Activated CD4-positive, CD25-positive, alpha-beta regulatory T cell treated with anti-CD3 and anti-CD28 coated beads, Interleukin-2, amount 50 U/mL, for 16 hours (primary cell): ENCODE data around the gene SUPT7L.
A peak's percentile ranks its signal among the peaks of the same experiment; 100 is the strongest.
"Not testable (repeated sequence)": the region's sequence is repeated elsewhere in the genome, so short reads cannot be mapped to it uniquely, and the experiment has no call there.

Experiments
- DNase-seq: peaks from one replicate; pipeline ENCODE4 v3.0.0-alpha.2; 2020; ENCODE audit warnings: low read depth, low spot score

The SUPT7L gene

DNA sequence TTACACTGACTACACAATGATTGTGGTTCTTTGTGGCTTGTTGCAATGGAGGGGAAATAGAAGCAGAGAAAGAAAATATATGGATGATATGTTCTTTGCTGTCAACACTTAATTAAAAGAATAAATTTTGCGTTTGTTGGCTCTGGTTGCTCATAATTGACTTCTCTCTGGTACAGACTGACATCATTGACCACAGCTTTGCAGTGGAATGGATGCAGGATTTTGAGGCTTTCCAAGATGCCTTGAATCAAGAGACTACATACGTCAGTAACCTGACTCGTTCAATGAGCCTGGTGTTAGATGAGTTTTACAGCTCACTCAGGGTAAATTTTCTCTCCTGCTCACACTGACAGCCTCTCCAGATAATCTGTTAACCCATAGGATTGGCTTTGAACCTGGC is 24.7 kb downstream of the SUPT7L start:
- no peak for DNase-seq

DNA sequence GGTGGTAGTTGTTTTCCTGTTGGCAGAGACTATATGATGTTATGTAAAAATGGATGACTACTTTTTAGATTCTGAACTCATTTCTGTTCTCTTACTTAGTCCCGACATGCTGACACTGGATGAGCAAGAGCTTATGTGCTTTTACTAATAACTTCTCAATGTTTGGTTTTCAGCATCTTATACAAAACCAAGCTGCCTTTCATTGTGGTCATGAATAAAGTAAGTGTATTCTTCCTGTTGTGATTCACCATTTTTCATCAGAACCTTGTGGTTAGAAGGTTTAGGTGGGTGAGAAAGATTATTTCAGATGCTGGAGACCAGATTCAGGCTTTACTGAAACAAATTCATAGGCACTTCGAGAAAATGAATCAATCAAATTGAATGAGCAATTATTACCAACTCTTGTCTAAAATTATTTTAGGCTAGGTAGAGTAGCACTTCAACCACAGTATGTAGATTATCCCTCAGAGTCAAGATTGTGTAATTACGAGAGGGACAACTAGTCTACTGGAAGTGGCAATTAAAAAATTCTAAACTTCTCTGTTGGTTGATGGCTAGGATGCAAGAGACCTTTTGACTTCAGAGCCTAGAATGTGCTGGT is 25.3 kb downstream of the SUPT7L start:
- DNase-seq = no peak

DNA sequence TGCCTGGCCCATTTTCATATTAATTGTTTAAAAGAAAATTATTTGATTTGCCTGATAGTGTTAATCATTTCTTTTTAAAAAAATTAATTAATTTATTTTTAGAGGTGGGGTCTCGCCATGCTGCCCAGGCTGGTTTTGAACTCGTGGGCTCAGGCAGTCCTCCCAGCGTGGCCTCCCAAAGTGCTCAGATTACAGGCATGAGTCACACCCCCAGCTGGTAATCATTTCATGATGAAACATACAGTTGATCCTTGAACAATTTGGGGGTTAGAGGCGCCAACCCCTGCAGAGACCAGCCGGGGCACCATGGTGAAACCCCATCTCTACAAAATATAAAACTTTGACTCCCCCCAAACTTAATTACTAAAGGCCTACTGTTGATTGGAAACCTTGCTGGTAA is 26.6 kb downstream of the SUPT7L start:
- no peak for DNase-seq

DNA sequence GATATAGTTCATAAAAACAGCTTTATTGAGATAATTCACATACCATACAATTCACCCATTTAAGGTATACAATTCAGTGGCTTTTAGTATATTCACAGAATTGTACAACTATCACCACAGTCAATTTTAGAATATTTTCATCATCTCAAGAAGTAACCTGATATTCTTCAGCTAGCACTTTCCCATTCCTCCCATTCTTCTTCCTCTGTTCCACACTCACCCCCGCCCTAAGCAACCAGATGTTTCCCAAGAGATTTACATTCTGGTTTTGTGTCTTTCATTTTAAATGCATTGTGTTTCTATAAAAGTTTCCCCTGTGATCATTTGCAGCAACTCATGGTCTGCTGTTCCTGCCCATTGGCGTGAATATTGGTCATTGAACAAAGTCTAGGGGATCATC is 29.1 kb downstream of the SUPT7L start:
- no peak for DNase-seq

DNA sequence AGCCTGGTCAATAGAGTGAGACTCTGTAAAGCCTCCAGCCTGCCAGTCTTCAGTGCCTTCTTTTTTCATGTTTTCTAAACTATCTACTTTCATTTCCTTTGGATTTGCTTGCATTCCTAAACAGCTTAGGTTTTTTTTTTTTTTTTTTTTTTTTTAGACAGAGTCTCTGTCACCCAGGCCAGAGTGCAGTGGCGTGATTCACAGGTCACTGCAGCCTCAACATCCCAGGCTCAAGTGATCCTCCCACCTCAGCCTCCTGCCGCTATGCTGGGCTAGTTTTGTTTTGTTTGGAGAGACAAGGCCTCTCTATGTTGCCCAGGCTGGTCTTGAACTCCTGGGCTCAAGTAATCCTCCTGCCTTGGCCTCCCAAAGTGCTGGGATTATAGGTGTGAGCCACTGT is 33.2 kb downstream of the SUPT7L start:
- DNase-seq = not testable (repeated sequence)

DNA sequence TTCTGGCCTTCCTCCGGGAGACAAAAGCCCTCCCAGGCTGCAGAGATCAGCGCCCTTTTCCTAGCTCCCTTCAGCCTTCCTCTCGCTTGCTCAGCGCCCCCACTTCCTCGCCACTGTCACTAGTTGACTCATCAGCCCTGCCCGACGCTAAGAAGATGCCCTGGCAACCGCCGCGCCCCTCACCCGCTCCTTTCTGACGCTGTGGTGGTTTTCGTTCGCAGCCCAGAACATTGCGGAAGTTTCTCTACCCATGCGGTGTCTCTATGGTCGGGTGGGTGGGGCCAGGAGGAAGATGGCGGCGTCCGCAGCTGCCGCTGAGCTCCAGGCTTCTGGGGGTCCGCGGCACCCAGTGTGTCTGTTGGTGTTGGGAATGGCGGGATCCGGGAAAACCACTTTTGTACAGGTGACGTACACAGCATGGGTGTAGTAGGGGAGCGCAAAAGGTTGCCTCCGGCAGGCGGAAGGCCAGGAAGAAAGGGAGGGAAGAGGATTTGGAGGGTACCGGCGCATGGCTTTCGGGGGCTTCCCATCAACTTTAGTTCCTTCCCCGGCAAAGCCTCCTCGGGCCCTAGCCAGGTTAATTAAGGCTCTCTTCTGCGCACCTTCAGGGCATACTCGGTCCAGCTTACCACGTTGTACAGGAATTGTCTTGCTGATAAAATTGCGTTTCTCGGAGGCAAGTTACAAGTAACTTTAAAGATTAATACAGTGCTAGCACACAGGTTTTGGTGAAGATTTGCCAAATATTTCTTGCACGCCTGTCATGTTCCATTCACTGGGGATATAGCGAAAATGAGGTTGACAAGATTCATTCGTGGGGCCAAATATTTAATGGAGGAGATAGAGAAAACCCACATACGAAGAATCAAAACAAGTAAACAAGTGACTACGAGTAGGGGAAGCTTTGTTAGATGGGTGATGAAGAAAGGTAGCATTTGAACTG is 34.4 kb downstream of the SUPT7L start, which contains the start of the genes CCDC121 and GPN1:
TSS of gene CCDC121 (minus strand) at position 246 of the 943 bp plus-strand sequence. CDS start 1,213 bp downstream, outside the sequence.
TSS of gene GPN1 (plus strand) at position 284 of the 943 bp plus-strand sequence. CDS start at position 293, 9 bp downstream.
- DNase-seq = peak; percentile 92

DNA sequence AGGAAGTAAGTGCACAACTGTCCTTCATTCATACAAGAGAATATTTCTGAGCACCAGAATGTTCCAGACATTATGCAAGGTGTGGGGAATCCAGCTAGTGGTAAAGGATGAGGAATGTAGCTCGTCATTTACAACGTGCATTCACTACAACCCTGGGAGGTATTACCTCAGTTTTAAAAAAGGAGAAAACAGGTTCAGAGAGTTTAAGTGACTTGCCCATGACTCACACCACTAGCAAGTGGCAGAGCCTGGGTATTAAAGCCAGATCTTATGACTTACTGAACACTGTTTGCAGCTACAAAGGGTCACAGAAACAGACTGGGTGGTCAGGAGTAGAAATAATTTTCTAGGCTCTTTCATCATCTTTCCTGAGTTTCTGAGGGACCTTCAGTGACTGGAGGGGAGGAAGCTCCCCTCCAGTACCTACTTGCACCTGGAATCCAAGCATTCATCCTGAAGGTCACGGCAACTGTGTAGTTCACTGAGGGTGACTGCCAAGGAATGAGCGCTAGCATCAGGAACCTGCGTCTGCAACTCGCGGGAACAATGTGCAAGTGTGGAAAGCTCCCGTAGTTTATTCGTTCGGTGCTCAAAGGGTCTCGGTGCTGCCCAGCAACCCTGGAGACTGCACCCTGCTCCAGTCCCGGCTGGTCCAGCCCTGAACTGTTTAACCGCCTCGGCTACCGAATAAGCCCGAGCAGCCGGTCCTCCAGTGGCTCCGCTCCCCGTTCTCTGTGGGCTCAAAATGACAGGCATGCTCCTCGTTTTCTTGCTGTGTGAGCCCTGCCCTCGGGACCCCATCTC is 35.2 kb downstream of the SUPT7L start:
- DNase-seq = no peak

DNA sequence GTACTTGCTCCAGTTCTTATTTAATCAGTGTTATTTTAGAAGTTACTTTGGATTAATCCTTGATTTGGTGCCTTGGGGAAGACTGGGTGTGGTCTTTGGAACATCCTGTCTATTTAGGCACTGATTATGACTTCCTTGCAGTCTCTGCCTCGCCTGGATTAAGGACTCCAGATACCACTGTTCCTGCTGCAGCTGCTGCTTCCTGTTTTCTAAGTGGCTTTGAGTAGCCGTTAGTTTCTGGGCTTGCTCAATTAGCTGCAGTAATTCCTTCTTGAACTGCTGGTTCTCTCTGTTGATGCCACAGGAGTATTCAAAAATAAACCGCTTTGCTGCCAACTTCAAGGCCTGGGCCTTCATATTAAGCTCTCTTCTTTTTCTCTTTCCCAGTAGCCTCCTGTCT is 36.5 kb downstream of the SUPT7L start:
- not testable (repeated sequence) for DNase-seq

DNA sequence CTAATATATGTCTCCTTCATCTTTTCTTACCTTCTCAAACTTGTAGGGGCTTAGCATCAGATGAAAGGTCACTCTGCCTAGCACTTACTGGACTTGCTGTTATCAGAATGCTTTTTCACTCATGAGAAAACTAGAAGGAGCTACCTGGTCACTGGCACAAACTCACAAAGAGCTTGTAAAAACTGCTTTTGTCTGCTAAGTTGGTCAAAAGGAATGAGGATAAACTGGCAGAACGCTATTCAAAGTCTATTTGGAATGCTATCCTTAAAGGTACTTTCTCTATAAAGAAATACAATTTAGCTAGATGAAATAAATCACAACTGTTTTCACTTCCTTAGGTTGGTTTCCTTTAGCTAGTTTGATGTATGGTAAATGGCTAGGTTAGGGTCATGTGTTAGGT is 37.1 kb downstream of the SUPT7L start:
- DNase-seq = not testable (repeated sequence)

DNA sequence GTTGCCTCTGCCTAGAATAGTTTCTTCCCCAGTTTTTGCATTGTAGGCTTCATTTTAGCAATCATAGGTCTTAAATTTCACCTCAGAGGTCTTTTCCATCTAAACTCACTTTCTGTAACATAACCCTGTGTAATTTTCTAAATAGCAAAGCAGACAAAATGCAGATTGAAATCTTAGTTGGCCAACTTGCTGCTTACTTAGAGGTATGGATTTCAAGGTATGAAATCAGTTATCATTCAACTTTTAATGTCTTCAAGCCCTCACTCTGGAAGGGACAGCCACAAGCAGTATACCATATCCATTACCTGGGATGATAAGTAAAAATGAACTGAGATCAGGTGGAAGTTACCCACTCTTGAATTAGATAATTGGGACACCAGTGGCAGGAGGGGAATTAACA is 38.5 kb downstream of the SUPT7L start:
- DNase-seq = no peak

DNA sequence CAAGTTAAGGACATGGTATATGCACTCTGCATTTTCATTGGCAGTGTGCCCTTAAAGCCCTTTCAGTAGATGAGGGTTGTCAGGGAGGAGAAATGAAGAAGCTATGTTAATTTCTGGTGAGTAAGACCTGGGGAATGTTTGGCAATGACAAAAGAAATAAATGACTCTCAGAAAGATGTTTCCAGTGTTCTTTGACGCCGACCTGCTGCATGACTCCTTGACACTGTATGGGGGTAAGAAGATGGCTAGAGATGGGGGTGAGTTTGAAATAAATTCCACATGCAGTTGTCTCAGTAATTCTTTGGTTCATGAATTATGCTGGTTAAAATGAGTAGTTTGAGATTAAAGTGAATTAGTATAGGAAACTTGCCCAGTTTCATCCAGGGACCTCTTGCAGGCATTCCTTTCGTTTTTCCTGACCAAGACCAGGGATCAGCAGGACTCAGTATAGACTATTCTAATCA is 40.5 kb downstream of the SUPT7L start:
- DNase-seq = no peak

DNA sequence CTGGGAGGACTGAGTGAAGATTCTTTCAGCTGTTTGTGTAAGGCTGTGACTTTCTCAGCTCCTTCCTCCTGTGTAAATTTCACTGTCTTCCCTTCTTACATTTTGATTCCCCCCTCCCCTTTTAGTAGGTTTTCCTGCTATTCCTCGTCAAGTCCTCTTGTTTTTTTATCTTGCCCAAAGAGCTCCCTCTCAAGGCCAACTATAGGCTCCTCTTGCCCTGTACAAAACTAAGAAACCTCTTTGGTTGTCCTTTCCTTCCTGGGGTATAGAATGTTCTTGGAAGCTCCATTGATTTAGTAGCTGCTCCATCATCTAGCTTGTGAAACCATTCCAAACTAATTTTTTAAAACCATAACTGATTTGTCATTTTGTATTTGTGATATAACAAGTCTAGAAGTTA is 41.9 kb downstream of the SUPT7L start:
- DNase-seq = no peak

DNA sequence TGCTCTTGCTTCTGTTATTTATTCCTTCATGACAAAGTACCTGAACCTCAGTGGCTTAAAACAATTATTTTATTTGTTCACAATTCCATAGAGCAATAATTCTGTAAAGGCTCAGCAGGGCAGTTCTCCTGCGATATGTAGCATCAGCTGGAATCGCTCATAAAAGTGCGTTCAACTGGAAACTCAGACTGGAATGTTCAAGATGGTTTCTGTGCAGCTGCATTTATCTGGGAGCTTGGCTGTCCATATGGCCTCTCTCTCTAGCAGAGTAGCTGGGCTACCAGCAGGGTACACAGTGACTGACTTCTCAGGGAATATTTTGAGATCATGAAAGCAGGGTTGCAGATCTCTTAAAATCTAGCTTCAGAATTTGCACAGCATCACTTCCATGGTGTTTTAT is 48.1 kb downstream of the SUPT7L start:
- DNase-seq = no peak

DNA sequence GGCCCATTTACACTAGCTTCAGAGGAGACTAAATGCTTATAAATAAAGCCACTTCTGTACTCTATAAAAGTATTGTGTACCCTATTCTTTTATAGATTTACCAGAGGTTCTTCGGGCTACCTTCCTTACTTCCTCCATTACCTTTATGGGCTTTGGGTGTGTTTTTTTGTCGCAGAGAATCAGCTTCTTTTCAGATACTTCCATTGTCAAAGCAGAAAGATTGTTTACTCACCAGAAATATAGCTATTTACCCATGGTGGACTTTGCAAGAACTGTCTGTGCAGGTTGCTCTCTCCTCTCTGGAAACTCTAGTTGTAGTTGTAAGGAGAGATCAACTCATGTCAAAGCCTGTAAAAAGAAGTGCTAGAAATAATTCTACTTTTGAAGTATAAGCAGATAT is 49.4 kb downstream of the SUPT7L start:
- no peak for DNase-seq

DNA sequence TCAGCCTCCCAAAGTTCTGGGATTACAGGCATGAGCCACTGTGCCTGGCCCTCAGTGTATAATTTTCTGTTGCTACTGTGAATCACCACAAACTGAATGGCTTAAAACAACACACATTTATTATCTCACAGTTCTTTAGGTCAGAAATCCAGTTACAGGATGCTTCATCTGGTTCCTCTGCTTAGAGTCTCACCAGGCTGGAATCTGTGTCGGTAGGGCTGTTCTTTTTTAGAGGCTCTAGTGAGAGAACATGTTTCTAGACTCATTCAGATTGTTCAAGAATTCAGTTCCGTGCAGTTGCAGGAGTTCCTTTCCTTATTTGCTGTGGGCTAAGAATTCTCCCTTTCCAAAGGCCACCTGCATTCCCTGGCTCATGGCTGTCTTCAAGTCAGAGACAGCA is 56.8 kb downstream of the SUPT7L start:
- DNase-seq = no peak
